A549 (cell line): ENCODE results near the gene ALPK3. TPM values are rescaled to one million over a fixed set of nuclear protein-coding genes. Genes with fewer than 3 reads are reported as not detected.
"Not testable (repeated sequence)": the region's sequence is repeated elsewhere in the genome, so short reads cannot be mapped to it uniquely, and the experiment has no call there.

Experiments
- ATAC-seq, 2 experiments: fragments of 200-7000 bp in 1 of 2; fragments of >200 bp in 1 of 2; cut with Nextera tagmentation in 1 of 2; cut with Tn5 transposase in 1 of 2; 3 replicates each; pipeline versions ENCODE4 v1.8.0 to v1.9.1; 2018 to 2020; ENCODE audit warnings: mild to moderate bottlenecking in 1 of 2, moderate library complexity in 1 of 2
- CTCF ChIA-PET: fragments of 300-600 bp; sonication (Branson Sonifier 250); formaldehyde crosslinking; extraction: SDS; loops from one replicate; lab custom pipeline; 2021; ENCODE audit warnings: antibody characterized with exemption, inconsistent platforms; lab: Yijun Ruan, JAX
- POLR2A ChIA-PET: fragments of 350-600 bp; formaldehyde crosslinking; extraction: SDS; loops from one replicate; lab custom pipeline; 2021; ENCODE audit warnings: antibody characterized with exemption, inconsistent platforms; lab: Yijun Ruan, JAX
- DNase-seq, 2 experiments: peaks; one replicate each; pipeline versions ENCODE4 v3.0.0 to v3.0.0-alpha.2; 2011 to 2016; ENCODE audit warnings: low read depth in 1 of 2, low spot score in 1 of 2
- FAIRE-seq: peaks from 2 replicates; lab custom pipeline; 2011; peaks lifted over from hg19 to GRCh38; lab: Jason Lieb, UNC
- H3K27ac ChIP-seq, 2 experiments: fragments of >200 bp; sonication (Bioruptor Twin); formaldehyde crosslinking; 3 replicates each; pipeline ENCODE4 v1.5.1; 2016 to 2017
- H3K4me1 ChIP-seq: fragments of >200 bp; sonication (Bioruptor Twin); formaldehyde crosslinking; 3 replicates; pipeline ENCODE4 v1.6.1; 2016
- H3K4me2 ChIP-seq: fragments of >200 bp; sonication (Bioruptor Twin); formaldehyde crosslinking; 3 replicates; pipeline ENCODE4 v1.6.1; 2016
- H3K4me3 ChIP-seq: fragments of >200 bp; sonication (Bioruptor Twin); formaldehyde crosslinking; 3 replicates; pipeline ENCODE4 v1.5.1; 2016
- H3K9me3 ChIP-seq: fragments of >200 bp; sonication (Bioruptor Twin); formaldehyde crosslinking; 3 replicates; pipeline ENCODE4 v1.6.1; 2016
- ATOH8 ChIP-seq: fragments of 250-450 bp; sonication (Bioruptor Pico); IDR thresholded peaks from 2 replicates; pipeline ENCODE4 v1.5.0; 2020; ENCODE audit warnings: low read depth, mild to moderate bottlenecking, moderate library complexity
- CBX2 ChIP-seq: fragments of 200-600 bp; sonication (generic); IDR thresholded peaks from 2 replicates; pipeline ENCODE4 v1.6.1; 2016; ENCODE audit warnings: low read depth, mild to moderate bottlenecking, borderline replicate concordance
- CBX8 ChIP-seq: fragments of 200-600 bp; sonication (generic); IDR thresholded peaks from 2 replicates; pipeline ENCODE4 v1.6.1; 2016
- CEBPB ChIP-seq, 2 experiments: fragments of >200 bp in 1 of 2; sonication (Bioruptor Twin) in 1 of 2; formaldehyde crosslinking in 1 of 2; IDR thresholded peaks; 2 replicates each; pipeline ENCODE4 v1.6.1; 2012 to 2016
- CHD2 ChIP-seq: fragments of 150-350 bp; IDR thresholded peaks from 2 replicates; pipeline ENCODE4 v1.6.1; 2014; ENCODE audit warnings: low read length; ENCODE audit not compliant: partially characterized antibody
- CHD4 ChIP-seq: fragments of 200-600 bp; sonication (generic); IDR thresholded peaks from 2 replicates; pipeline ENCODE4 v1.6.1; 2016; ENCODE audit warnings: antibody characterized with exemption, mild to moderate bottlenecking, borderline replicate concordance
- CTCF ChIP-seq: fragments of >200 bp; sonication (Bioruptor Twin); formaldehyde crosslinking; IDR thresholded peaks from 3 replicates; pipeline ENCODE4 v1.5.1; 2016
- FOSB ChIP-seq: fragments of 250-450 bp; sonication (Bioruptor Pico); IDR thresholded peaks from 2 replicates; pipeline ENCODE4 v1.5.0; 2020; ENCODE audit warnings: mild to moderate bottlenecking, moderate library complexity
- FOSL2 ChIP-seq, 2 experiments: fragments of 450-650 bp in 1 of 2; fragments of >200 bp in 1 of 2; sonication (Bioruptor Twin) in 1 of 2; formaldehyde crosslinking; IDR thresholded peaks; 2 replicates each; pipeline versions ENCODE4 v1.5.0 to v1.6.1; 2016 to 2020; ENCODE audit warnings: mild to moderate bottlenecking in 1 of 2, moderate library complexity in 1 of 2
- FOXS1 ChIP-seq: fragments of 250-450 bp; sonication (Bioruptor Pico); IDR thresholded peaks from 2 replicates; pipeline ENCODE4 v1.5.0; 2020; ENCODE audit warnings: mild to moderate bottlenecking, moderate library complexity
- HOXA7 ChIP-seq: fragments of 250-450 bp; sonication (Bioruptor Pico); IDR thresholded peaks from 2 replicates; pipeline ENCODE4 v1.5.0; 2020; ENCODE audit warnings: mild to moderate bottlenecking, moderate library complexity
- HOXB5 ChIP-seq: fragments of 250-450 bp; sonication (Bioruptor Pico); IDR thresholded peaks from 2 replicates; pipeline ENCODE4 v1.5.0; 2020; ENCODE audit warnings: mild to moderate bottlenecking, moderate library complexity
- KDM1A ChIP-seq: fragments of 200-600 bp; sonication (generic); IDR thresholded peaks from 2 replicates; pipeline ENCODE4 v1.6.1; 2016; ENCODE audit warnings: low read depth, mild to moderate bottlenecking
- KDM5A ChIP-seq: fragments of 200-600 bp; sonication (generic); IDR thresholded peaks from 2 replicates; pipeline ENCODE4 v1.6.1; 2016; ENCODE audit warnings: antibody characterized with exemption, mild to moderate bottlenecking
- MAX ChIP-seq: IDR thresholded peaks from 2 replicates; pipeline ENCODE4 v1.6.1; 2012
- MAZ ChIP-seq: fragments of 150-350 bp; IDR thresholded peaks from 2 replicates; pipeline ENCODE4 v1.6.1; 2014; ENCODE audit warnings: antibody characterized with exemption, low read depth, low read length, borderline replicate concordance
- NFE2L2 ChIP-seq: fragments of 150-350 bp; conservative IDR thresholded peaks from 2 replicates; pipeline ENCODE4 v1.6.1; 2014; ENCODE audit warnings: low read length
- NPAS2 ChIP-seq: fragments of 250-450 bp; sonication (Bioruptor Pico); IDR thresholded peaks from 2 replicates; pipeline ENCODE4 v1.8.0; 2022; ENCODE audit warnings: mild to moderate bottlenecking, moderate library complexity, borderline replicate concordance
- RAD21 ChIP-seq, 2 experiments: fragments of >200 bp in 1 of 2; sonication (Bioruptor Twin) in 1 of 2; formaldehyde crosslinking in 1 of 2; IDR thresholded peaks in 1 of 2; conservative IDR thresholded peaks in 1 of 2; 2 replicates in 1 of 2; 3 replicates in 1 of 2; pipeline ENCODE4 v1.6.1; 2012 to 2018; ENCODE audit warnings: inconsistent platforms in 1 of 2
- RARB ChIP-seq: fragments of 250-450 bp; sonication (Bioruptor Pico); IDR thresholded peaks from 2 replicates; pipeline ENCODE4 v1.8.0; 2021; ENCODE audit warnings: mild to moderate bottlenecking, moderate library complexity
- RCOR1 ChIP-seq: fragments of 150-350 bp; IDR thresholded peaks from 2 replicates; pipeline ENCODE4 v1.6.1; 2014; ENCODE audit warnings: antibody characterized with exemption, low read length, low read depth
- SMC3 ChIP-seq: fragments of >200 bp; sonication (Bioruptor Twin); formaldehyde crosslinking; IDR thresholded peaks from 3 replicates; pipeline ENCODE4 v1.6.1; 2018; ENCODE audit warnings: inconsistent platforms
- SREBF2 ChIP-seq: fragments of 450-650 bp; IDR thresholded peaks from 2 replicates; pipeline ENCODE4 v1.6.1; 2014; ENCODE audit warnings: mild to moderate bottlenecking, moderate library complexity
- ZFP36 ChIP-seq: fragments of 450-650 bp; IDR thresholded peaks from 2 replicates; pipeline ENCODE4 v1.6.1; 2014; ENCODE audit warnings: borderline replicate concordance; ENCODE audit not compliant: partially characterized antibody
- WGBS: methylation state at CpG from one replicate; pipeline ENCODE4 v1.1.6; 2017; ENCODE audit errors: missing lambda C conversion rate; 5-methylcytosine and 5-hydroxymethylcytosine counted together
- polyA plus RNA-seq, 4 experiments: library from polyadenylated mRNA; depleted of rRNA in 3 of 4; stranded (reverse); fragments of >200 nt; fragmentation: RNase III in 1 of 4; extraction: RNeasy Plus Mini Kit Qiagen cat#74134 plus additional on column Dnase treatment in 1 of 4; gene quantifications; 2 replicates in 3 of 4; 3 replicates in 1 of 4; pipeline ENCODE4 v1.2.3, GENCODE V29; 2011 to 2017

Gene ALPK3
- polyA plus RNA-seq, 2 of the 4 experiments (the other 2 are of a cell fraction) = 0.26 to 0.30 TPM

GRCh38 chr15:84844964-84845363 lies 27.8 kb downstream of the ALPK3 start:
- CTCF ChIA-PET = interaction anchor here (0.6 to 1.6 kb wide), 9 partner anchors 9 to 200 kb away, joined by 3 to 6 read pairs (median 3); no protein-coding TSS in a partner anchor
- peaks cover 20% of the 10 kb centered on the region for H3K4me1 ChIP-seq
- DNase-seq (no peak), ATAC-seq (no peak), FAIRE-seq (peak; percentile 80)
- peak overlapping the region; percentile 7; the same call in 1 of the 3 replicates for H3K4me2 ChIP-seq
- POLR2A ChIA-PET = interaction anchor here (0.8 kb wide), 1 partner anchor 8 kb away, joined by 3 read pairs; no protein-coding TSS in a partner anchor
- WGBS = 41% methylated on average over 2 of the region's 2 CpGs
- H3K27ac ChIP-seq = peak overlapping the region; percentile 15 to 42; a peak in 4 of 6 replicates
- TF ChIP-seq FOSL2 (IDR thresholded peaks at IDR 0.05) = no peak
- no peak for TF ChIP-seq FOSL2 (CRISPR knock-in tag; IDR thresholded peaks at IDR 0.05)
- TF ChIP-seq CTCF = no peak
- TF ChIP-seq CBX2 = no peak
- no peak for TF ChIP-seq FOSB (CRISPR knock-in tag)
- TF ChIP-seq CHD4 = no peak
- no peak for TF ChIP-seq KDM5A
- no peak for TF ChIP-seq NPAS2 (CRISPR knock-in tag)
- no peak for TF ChIP-seq HOXB5
- no peak overlapping the region for H3K4me3 ChIP-seq
- H3K9me3 ChIP-seq = peaks cover 32% of the 10 kb centered on the region

GRCh38 chr15:84845631-84846030 lies 28.5 kb downstream of the ALPK3 start:
- POLR2A ChIA-PET = interaction anchor here (0.8 kb wide), 1 partner anchor 8 kb away, joined by 3 read pairs; no protein-coding TSS in a partner anchor
- WGBS = 31% methylated on average over 7 of the region's 7 CpGs
- FAIRE-seq, H3K4me2 ChIP-seq, H3K4me3 ChIP-seq: not testable (repeated sequence)
- H3K9me3 ChIP-seq = peaks cover 32% of the 10 kb centered on the region
- DNase-seq = peak in 1 of 2 experiments; percentile 86
- CTCF ChIA-PET = interaction anchor here (0.8 to 1.6 kb wide), 9 partner anchors 9 to 199 kb away, joined by 3 to 7 read pairs (median 4); no protein-coding TSS in a partner anchor
- H3K4me1 ChIP-seq = peaks cover 14% of the 10 kb centered on the region
- ATAC-seq = peak in 1 of 2 experiments; percentile 77; a peak in 3 of 6 replicates
- TF ChIP-seq KDM1A (0 out of 2 replicates have a peak, but pooled peaks have one; percentile 40), ATOH8 (0 out of 2 replicates have a peak, but pooled peaks have one; percentile 26), SMC3 (peak; percentile 79), RAD21 (conservative IDR thresholded peaks at IDR 0.05 in 1 of 2, IDR thresholded peaks at IDR 0.05 in 1 of 2) (peak; percentile 72 to 83), CTCF (peak; percentile 67)
- H3K27ac ChIP-seq = peak overlapping the region in 1 of 2 experiments; percentile 42; a peak in 3 of 6 replicates

- peaks cover 32% of the 10 kb centered on the region for H3K9me3 ChIP-seq
- CTCF ChIA-PET = interaction anchor here (0.8 to 1.6 kb wide), 4 partner anchors 24 to 82 kb away, joined by 3 to 7 read pairs (median 4); no protein-coding TSS in a partner anchor
- ATAC-seq = no peak
- TF ChIP-seq SMC3 (no peak), MAX (no peak), ZFP36 (no peak), RCOR1 (no peak), CEBPB (IDR thresholded peaks at IDR 0.05) (no peak), CBX2 (no peak), NFE2L2 (no peak), NPAS2 (CRISPR knock-in tag) (no peak), MAZ (no peak), FOSL2 (IDR thresholded peaks at IDR 0.05) (no peak), FOSL2 (CRISPR knock-in tag; IDR thresholded peaks at IDR 0.05) (no peak), RARB (CRISPR knock-in tag) (no peak), CBX8 (no peak), KDM5A (no peak), SREBF2 (no peak), HOXA7 (CRISPR knock-in tag) (no peak), CHD2 (no peak), FOXS1 (CRISPR knock-in tag) (no peak)
- WGBS = 77% methylated on average over 1 of the region's 1 CpG
- no peak overlapping the region for H3K27ac ChIP-seq
- no peak for DNase-seq
- no peak overlapping the region for H3K4me2 ChIP-seq
- H3K4me3 ChIP-seq = no peak overlapping the region
- peaks cover 8% of the 10 kb centered on the region; the same call in 2 of the 3 replicates for H3K4me1 ChIP-seq
- FAIRE-seq = peak; percentile 43
- POLR2A ChIA-PET = no interaction called here
These were observed 29.1 kb downstream of the ALPK3 start for GRCh38 chr15:84846269-84846668.
